HPDE6-E6E7 (cell line): ENCODE data around the gene RAB12.
"Not testable (repeated sequence)": the region's sequence is repeated elsewhere in the genome, so short reads cannot be mapped to it uniquely, and the experiment has no call there.

ENCODE experiments used
- DNase-seq: peaks from one replicate; pipeline ENCODE4 v3.0.0; 2011; ENCODE audit warnings: missing footprints; ENCODE audit errors: extremely low spot score

RAB12 gene

GRCh38 chr18:8611916-8612576, 2.8 kb downstream of the RAB12 start:
- no peak for DNase-seq

- DNase-seq, result no peak
Measured at GRCh38 chr18:8614875-8615274, 5.6 kb downstream of the RAB12 start.

- DNase-seq, result peak; percentile 79
Measured at GRCh38 chr18:8615397-8616027, 6.3 kb downstream of the RAB12 start.

- DNase-seq, result peak; percentile 54
Measured at GRCh38 chr18:8616028-8616401, 6.8 kb downstream of the RAB12 start.

- DNase-seq, result no peak
Measured at GRCh38 chr18:8617907-8618306, 8.7 kb downstream of the RAB12 start.

GRCh38 chr18:8619041-8619440, 9.8 kb downstream of the RAB12 start:
- DNase-seq, result no peak

- no peak for DNase-seq
Measured at GRCh38 chr18:8619835-8620577, 10.8 kb downstream of the RAB12 start.

GRCh38 chr18:8620845-8621244, 11.6 kb downstream of the RAB12 start:
- DNase-seq, result no peak

- DNase-seq, result not testable (repeated sequence)
Measured at GRCh38 chr18:8622625-8623024, 13.4 kb downstream of the RAB12 start.

- no peak for DNase-seq
Measured at GRCh38 chr18:8623549-8624106, 14.4 kb downstream of the RAB12 start.

GRCh38 chr18:8625461-8626092, 16.3 kb downstream of the RAB12 start:
- no peak for DNase-seq

GRCh38 chr18:8626414-8627106, 17.3 kb downstream of the RAB12 start:
- no peak for DNase-seq

GRCh38 chr18:8627107-8627472, 17.9 kb downstream of the RAB12 start:
- DNase-seq, result no peak

GRCh38 chr18:8627540-8627939, 18.3 kb downstream of the RAB12 start:
- DNase-seq, result no peak

- no peak for DNase-seq
Measured at GRCh38 chr18:8629602-8630001, 20.4 kb downstream of the RAB12 start.

- no peak for DNase-seq
Measured at GRCh38 chr18:8630546-8630945, 21.3 kb downstream of the RAB12 start.

GRCh38 chr18:8631265-8631664, 22.0 kb downstream of the RAB12 start:
- DNase-seq, result no peak

GRCh38 chr18:8632386-8632785, 23.1 kb downstream of the RAB12 start:
- DNase-seq, result no peak

- no peak for DNase-seq
Measured at GRCh38 chr18:8634508-8634907, 25.3 kb downstream of the RAB12 start.

GRCh38 chr18:8635087-8635486, 25.9 kb downstream of the RAB12 start:
- no peak for DNase-seq

- no peak for DNase-seq
Measured at GRCh38 chr18:8639762-8640161, 30.5 kb downstream of the RAB12 start.
